Uterus (tissue), 2 donors: Measurements from ENCODE around the gene ADAMTS19.

Experiments used
- CTCF ChIP-seq, 4 experiments: fragments of 200-600 bp in 2 of 4; fragments of 450-650 bp in 2 of 4; sonication (generic) in 2 of 4; IDR thresholded peaks; one replicate each; pipeline ENCODE4 v1.5.1; 2016 to 2019; ENCODE audit warnings: antibody characterized with exemption in 4 of 4, mild to moderate bottlenecking in 2 of 4, moderate library complexity in 1 of 4
- POLR2A ChIP-seq, 2 donors: fragments of 450-650 bp; IDR thresholded peaks; one replicate each; pipeline ENCODE4 v1.6.1; 2016; ENCODE audit warnings: antibody characterized with exemption in 2 of 2, mild to moderate bottlenecking in 1 of 2, moderate library complexity in 1 of 2

GRCh38 chr5:129496421-129496820 is 36.3 kb downstream of the ADAMTS19 start:
- TF ChIP-seq POLR2A (IDR thresholded peaks at IDR 0.05) = no peak
- no peak for TF ChIP-seq CTCF (IDR thresholded peaks at IDR 0.05)
